CD4-positive, alpha-beta T cell treated with Interleukin-4 for 1 hour (primary cell): ENCODE results near the gene OTC.

Source experiments
- DNase-seq, 2 donors: peaks; one replicate each; pipeline ENCODE4 v3.0.0-alpha.2; 2020 to 2022

OTC gene

DNA sequence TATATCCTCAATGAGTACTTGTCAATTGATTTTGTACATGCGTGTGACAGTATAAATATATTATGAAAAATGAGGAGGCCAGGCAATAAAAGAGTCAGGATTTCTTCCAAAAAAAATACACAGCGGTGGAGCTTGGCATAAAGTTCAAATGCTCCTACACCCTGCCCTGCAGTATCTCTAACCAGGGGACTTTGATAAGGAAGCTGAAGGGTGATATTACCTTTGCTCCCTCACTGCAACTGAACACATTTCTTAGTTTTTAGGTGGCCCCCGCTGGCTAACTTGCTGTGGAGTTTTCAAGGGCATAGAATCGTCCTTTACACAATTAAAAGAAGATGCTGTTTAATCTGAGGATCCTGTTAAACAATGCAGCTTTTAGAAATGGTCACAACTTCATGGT lies at the start of gene OTC:
Gene OTC, plus strand, starts transcription at position 243 of the 400 bp plus-strand sequence. Its CDS starts 93 bp downstream, at position 336.
- DNase-seq: no peak

DNA sequence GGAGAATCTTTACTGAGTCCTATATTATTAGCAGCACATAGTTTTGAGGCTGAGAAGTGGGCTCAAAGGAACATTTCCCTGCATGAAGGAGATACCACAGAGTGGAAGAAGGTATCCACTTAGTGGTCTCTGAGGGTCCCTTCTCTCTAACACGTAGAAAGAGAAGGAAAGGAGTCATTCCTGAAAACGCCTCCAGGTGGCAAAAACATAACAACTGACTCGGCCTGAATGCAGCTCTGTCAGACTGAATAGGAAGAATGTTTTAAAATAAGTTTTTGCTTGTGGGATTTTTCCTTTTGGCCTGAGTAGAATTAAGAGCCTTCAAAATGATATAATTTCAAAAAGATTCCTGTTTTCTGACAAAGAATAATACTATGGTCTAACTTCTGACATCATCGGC lies 48.4 kb upstream of the OTC start:
- DNase-seq: no peak

DNA sequence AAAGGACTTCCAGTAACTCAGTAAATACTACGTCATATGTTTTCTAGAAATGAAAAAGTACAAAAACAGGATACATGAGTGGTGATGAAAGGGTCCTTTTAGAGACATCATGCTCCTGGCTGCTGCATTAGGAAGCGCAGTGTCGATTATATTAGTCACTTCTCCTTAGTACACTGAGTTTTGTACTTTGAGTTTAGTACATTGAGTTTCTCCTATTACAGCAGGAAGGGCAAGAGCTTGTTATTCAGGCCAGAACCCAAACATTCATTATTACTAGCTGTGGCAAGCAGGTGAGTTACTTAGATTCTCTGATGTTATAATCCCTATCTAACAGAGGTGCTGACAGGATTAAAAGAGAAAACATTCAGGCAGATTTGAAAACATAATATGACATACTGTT lies 46.4 kb upstream of the OTC start:
- no peak for DNase-seq

- no peak for DNase-seq
These were observed 40.7 kb upstream of the OTC start for GRCh38 chrX:38311743-38312142.

GRCh38 chrX:38312436-38312835 lies 40.0 kb upstream of the OTC start:
- DNase-seq: no peak

GRCh38 chrX:38313190-38313589 lies 39.2 kb upstream of the OTC start:
- DNase-seq: no peak

DNA sequence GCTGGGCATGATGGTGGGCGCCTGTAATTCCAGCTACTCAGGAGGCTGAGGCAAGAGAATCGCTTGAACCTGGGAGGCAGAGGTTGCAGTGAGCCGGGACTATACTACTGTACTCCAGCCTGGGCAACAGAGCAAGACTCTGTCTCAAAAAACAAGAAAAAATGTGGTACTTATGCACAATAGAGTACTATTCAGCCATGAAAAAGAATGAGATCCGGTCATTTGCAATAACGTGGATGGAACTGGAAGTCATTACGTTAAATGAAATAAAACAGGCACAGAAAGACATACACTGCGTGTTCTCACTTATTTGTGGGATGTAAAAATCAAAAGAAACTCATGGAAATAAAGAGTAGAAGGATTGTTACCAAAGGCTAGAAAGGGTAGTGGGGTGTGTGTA lies 37.2 kb upstream of the OTC start:
- DNase-seq: no peak

- DNase-seq: no peak
These were observed 34.2 kb upstream of the OTC start for GRCh38 chrX:38318196-38318595.

DNA sequence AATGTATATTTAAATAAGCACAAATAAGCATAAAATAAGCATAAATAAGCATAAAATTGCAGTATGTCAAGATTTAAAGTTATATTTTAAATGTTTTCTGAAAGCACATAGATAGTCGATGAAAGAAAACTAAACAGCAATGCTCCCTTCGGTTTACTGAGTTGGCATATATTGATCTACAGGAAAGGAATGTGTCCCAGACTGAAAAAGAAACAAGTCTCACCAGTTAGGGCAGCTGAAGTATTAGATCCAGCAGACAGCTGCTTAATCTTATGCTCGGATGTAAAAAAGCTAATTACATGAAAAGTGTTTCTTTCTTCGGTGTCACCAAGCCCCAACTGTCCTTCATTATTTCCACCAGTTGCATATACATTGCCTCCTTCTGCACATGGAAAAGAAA lies 33.8 kb upstream of the OTC start:
- no peak for DNase-seq

DNA sequence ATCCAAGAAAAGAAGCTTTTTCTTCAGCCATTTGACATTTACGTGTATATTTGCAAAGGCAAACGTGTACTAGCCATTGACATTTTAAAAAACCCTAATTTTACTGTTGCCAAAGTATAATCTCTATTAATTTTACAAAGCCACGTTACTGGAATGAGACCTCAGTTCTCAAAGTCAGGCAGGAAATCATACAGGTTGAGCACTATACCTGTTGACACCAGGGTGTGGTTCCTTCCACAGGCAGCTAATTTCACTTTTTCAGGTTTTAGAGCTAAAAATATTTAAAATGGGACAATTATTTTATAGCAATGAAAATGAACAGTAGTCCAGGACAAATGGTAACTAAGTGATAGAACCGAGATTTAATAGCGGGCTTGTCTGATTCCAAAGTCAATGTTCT lies 31.6 kb upstream of the OTC start:
- DNase-seq: no peak

DNA sequence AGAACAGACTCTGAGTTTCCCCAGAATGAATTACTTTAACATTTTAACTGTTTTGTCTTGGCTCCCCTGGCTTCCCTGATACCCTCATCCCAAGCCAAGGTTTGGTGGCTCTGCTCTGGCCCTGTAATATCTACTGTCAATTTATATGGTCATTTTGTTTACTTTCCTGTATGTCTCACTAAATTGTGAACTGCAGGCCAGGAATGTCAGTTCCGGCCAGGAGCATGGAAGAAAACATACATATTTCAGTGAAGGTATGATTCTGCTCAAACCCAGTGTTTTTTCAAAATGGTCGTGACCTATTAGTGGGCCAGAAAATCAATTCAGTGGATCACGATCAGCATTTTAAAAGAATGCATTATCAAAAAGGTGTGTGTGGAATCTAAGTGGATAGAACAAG lies 26.3 kb upstream of the OTC start:
- DNase-seq: no peak

DNA sequence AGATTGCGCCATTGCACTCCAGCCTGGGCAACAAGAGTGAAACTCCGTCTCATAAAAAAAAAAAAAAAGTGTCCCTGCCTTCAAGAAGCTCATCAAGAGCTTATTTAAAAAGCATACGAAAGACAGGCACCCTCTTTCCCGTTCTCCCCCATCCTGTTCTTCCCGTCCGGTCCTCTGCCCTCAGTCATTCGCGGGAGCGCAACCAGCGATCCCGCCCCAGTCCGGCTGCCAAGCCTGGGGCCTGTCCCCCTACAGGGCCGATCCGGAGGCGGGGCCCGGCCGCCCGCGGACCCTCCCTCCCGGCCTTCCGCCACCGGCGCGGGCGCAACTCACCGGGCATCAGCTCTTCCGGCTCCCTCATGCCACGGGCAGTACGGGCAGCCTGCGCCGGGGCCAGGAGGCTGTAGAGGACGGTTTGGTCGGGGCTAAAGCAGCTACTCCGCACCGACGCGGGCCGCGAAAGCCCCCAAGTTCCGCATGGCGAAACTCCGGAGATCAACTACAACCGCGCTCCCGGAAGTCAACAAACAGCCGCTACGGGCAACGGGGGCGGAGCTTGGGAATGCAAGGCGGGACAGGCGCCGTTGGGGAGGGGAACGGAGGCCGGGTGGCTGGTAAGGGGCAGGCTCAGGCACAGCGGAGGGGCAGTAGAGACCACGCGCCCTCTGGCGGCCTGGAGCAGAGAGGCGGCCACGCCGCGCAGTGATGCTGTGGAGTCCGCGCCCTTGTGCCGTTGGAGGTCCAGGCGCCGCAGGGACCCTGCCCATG lies 25.2 kb upstream of the OTC start, which contains the start of gene RPGR:
Gene RPGR, minus strand, starts transcription at position 503 of the 768 bp plus-strand sequence. Its CDS starts 142 bp downstream, at position 361.
- DNase-seq: peak; percentile 93 to 95

GRCh38 chrX:38327775-38328081 lies 24.7 kb upstream of the OTC start:
- DNase-seq: no peak

GRCh38 chrX:38332505-38332904 lies 19.9 kb upstream of the OTC start:
- DNase-seq: no peak

- DNase-seq: no peak
These were observed 17.0 kb upstream of the OTC start for GRCh38 chrX:38335382-38335781.

GRCh38 chrX:38336538-38337240 lies 15.7 kb upstream of the OTC start:
- DNase-seq: no peak

GRCh38 chrX:38341442-38341841 lies 11.0 kb upstream of the OTC start:
- DNase-seq: no peak

- DNase-seq: no peak
These were observed 9.3 kb upstream of the OTC start for GRCh38 chrX:38342853-38343778.

DNA sequence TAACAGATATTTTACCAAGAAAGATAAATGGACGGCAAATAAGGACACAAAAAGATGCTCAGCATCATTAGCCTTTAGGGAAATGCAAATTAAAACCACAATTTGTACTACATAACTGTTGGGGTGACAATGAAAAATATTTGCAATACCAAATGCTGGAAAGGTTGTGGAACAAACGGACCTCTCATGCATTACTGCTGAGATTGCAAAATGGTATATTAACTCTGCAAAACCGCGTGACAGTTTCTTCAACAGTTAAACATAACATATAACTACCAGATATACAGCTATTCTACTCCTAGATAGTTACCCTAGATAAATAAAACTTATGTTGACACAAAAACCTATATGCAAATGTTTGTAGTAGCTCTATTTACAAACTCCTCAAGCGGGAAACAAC lies 6.3 kb upstream of the OTC start:
- no peak for DNase-seq

GRCh38 chrX:38347136-38347535 lies 5.3 kb upstream of the OTC start:
- DNase-seq: peak in 1 of 2 donors; percentile 16

DNA sequence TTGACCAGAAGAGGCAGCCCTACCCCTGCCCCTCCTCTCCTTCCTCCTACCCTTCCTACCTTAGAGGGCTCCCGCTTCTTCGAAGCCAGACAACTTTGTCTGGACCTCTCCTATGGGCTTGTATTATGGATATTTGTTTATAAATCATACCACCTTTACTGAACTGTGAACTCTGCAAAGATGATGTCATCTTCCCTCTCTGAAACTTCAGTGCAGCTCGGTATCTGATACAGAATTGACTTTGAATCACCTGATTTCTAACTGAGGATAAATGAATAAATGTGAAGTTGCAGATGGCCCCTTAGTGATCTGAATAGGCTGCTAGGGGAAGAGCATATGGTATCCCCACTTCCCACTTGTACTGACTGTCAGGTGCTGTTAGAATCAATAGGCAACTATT lies 1.1 kb upstream of the OTC start:
- no peak for DNase-seq

GRCh38 chrX:38356401-38356800 lies 4.0 kb downstream of the OTC start:
- no peak for DNase-seq
